NCI-H187 (cell line): Measurements from ENCODE around the gene OR2V1.
"Not testable (repeated sequence)": the region's sequence is repeated elsewhere in the genome, so short reads cannot be mapped to it uniquely, and the experiment has no call there.

ENCODE experiments used
- DNase-seq, 2 experiments: peaks; one replicate each; lab custom pipeline; 2025; lab: John Stamatoyannopoulos, UW

OR2V1 gene

GRCh38 chr5:181130832-181131496, at the start of gene OR2V1:
TSS of gene OR2V1 (minus strand) at chr5:181131169. CDS start at chr5:181125304, 5,865 bp downstream.
- DNase-seq: no peak

- DNase-seq: not testable (repeated sequence)
These were observed 46.6 kb upstream of the OR2V1 start for GRCh38 chr5:181177559-181177958.

- no peak for DNase-seq
These were observed 45.4 kb upstream of the OR2V1 start for GRCh38 chr5:181176254-181176952.

- no peak for DNase-seq
These were observed 42.7 kb upstream of the OR2V1 start for GRCh38 chr5:181173420-181174342.

GRCh38 chr5:181173027-181173419, 42.1 kb upstream of the OR2V1 start:
- no peak for DNase-seq

- DNase-seq: no peak
These were observed 40.8 kb upstream of the OR2V1 start for GRCh38 chr5:181171782-181172181.

- no peak for DNase-seq
These were observed 40.0 kb upstream of the OR2V1 start for GRCh38 chr5:181170996-181171395.

- no peak for DNase-seq
These were observed 39.4 kb upstream of the OR2V1 start for GRCh38 chr5:181170237-181170825.

DNA sequence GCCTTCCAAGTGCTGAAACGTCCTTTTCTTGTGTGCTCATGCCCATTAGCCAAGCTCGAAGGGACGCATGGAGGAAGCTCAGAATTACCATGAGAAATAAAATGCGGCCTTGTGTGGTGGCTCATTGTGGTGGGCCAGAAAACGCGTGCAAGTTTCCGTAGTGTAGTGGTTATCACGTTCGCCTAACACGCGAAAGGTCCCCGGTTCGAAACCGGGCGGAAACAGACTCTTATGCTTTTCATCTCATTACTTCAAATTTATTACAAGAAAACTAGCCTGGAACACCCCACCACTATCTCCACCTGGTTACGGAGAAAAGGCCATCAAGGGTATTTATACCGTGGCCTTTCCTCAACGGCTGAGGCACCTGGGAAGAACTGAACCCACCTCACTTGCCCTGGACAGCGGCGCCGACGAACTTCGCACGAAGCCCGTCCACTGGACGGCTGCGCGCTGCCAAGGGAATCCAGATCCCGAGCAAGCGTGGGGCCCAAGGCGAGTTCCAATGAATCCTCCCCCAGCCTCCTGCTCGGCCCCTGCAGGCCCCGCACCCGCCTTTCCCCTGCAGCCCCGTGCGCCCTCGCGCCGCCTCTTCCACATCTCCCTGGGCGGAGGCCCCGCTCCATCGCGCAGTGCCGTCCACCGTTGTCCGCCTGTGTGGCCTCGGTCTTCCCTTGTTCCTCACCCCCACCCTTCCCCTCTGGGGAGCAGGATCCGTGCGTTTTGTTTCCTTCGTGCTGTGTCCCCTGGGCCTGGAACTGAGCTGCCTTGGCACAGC, 38.7 kb upstream of the OR2V1 start:
- DNase-seq: not testable (repeated sequence)

GRCh38 chr5:181168595-181169118, 37.7 kb upstream of the OR2V1 start:
- DNase-seq: no peak

GRCh38 chr5:181167814-181168488, 37.0 kb upstream of the OR2V1 start:
- DNase-seq: no peak

DNA sequence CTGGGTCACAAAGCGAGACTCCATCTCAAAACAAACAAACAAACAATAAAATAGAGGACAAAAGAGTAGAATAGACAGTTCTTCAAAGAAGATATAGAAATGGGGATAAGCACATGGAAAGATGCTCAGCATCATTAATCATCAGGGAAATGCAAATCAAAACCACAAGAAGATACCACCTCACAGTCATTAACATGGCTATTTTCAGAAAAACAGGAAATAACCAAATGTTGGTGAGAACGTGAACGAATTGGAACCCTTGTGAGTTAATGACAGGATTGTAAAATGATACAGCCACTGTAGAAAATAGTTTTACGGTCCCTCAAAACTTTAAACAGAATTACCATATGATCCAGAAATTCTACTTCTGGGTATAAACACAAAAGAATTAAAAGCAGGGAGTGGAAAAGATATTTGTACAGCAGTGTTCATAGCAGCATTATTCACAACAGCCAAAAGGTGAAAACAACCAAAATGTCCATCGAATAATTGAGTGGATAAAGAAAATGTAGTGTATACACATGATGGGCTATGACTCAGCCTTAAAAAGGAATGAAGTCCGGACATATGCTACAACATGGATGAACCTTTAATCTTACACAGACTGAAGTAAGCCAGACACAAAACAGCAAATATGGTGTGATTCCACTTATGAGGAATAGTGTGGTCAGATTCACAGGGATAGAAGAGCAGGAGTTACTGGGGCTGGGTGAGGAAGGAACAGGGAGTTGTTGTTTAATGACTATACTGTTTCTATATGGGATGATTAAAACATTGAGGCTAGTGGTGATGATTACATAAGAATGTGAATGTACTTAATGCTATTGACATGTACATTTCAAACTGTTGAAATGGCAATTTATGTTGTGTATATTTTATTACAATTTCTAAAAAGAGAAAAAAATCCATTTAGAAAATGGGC, 36.1 kb upstream of the OR2V1 start:
- no peak for DNase-seq

DNA sequence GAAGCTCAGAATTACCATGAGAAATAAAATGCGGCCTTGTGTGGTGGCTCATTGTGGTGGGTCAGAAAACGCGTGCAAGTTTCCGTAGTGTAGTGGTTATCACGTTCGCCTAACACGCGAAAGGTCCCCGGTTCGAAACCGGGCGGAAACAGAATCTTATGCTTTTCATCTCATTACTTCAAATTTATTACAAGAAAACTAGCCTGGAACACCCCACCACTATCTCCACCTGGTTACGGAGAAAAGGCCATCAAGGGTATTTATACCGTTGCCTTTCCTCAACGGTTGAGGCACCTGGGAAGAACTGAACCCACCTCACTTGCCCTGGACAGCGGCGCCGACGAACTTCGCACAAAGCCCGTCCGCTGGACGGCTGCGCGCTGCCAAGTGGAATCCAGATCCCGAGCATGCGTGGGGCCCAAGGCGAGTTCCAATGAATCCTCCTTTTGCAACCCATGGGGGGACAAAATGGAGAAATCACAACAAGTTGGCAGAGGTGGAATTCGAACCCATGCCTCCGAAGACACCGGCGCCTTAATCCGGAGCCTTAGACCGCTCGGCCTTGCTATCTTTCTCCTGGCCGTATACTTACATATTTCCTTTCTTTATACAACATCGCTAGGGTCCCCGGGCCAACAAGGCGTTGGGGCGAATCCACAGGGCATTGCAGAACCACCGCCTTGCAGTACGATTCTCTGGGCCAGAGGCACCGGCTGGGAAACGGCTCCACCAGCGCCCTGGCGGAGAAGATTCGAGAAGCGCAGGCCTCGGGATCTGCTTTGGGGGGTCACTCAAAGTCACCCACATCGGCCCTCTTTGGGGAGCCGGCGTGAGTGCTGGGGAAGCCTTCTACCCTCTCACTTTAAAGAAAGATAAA, 33.3 kb upstream of the OR2V1 start:
- DNase-seq: no peak

GRCh38 chr5:181163487-181164075, 32.6 kb upstream of the OR2V1 start:
- DNase-seq: no peak

DNA sequence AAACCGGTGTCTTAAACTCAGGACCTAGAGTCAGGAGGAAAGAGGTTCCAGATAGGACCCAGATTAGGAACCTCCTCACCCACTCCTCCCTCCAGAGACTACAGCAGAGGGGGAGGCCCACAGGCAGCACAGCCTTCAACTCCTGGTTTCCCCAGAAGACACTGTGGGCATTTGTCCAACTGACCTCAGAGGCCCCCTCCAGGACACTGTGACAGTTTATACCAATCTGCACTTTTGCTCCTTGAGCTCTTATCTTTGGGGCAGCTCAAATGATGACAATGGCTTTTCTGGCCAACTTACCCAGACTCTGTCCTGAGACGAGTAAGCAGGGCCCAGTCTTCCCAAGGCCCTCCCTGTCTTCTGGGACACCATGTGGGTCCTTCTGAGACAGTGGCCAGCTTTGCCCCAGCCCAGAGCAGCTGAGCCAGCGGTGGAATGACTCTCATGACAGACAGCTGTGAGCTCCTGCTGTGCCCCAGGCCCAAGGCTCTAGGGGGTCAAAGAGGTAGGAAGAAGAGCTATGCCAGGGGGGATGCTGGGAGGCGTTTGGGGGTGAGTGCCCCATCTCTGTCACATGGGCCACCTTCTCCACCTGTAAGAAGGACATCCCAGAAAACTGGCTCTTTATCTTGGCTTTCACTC, 30.7 kb upstream of the OR2V1 start:
- DNase-seq: no peak

DNA sequence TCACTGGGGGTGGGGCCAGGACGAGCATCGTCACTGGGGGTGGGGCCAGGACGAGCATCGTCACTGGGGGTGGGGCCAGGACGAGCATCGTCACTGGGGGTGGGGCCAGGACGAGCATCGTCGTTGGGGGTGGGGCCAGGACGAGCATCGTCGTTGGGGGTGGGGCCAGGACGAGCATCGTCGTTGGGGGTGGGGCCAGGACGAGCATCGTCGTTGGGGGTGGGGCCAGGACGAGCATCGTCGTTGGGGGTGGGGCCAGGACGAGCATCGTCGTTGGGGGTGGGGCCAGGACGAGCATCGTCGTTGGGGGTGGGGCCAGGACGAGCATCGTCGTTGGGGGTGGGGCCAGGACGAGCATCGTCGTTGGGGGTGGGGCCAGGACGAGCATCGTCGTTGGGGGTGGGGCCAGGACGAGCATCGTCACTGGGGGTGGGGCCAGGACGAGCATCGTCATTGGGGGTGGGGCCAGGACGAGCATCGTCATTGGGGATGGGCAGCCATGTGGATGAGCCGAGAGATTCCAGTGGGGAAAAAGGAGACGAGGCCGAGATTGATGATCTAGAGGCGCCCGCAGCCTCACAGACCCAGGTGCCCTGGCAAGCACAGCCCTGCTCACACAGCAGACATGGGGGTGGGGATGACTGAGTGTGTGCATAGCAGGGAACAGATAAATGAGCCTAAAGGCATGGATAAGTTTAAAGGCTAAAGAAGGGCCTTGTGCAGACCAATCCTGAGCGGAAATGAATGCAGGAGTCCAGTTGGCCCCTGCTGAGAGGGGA, 30.0 kb upstream of the OR2V1 start:
- peak in 1 of 2 experiments; percentile 30 for DNase-seq
